ENCODE data around the gene ACER3. TPM values are rescaled to one million over a fixed set of nuclear protein-coding genes. Genes with fewer than 3 reads are reported as not detected.

Gene ACER3
- total RNA-seq (2012; rRNA removed) (10.0 and 10.3 TPM in 2 replicates), polyA plus RNA-seq (2012; rRNA removed) (3.3 and 3.5 TPM in 2 replicates), Bru-seq, nascent RNA (percentile 58 among the genes with signal in this experiment), BruChase-seq, experiment 1, labeled RNA remaining after a 6-hour chase (percentile 53 among the genes with signal in this experiment), BruChase-seq, experiment 2, labeled RNA remaining after a 2-hour chase (percentile 52 among the genes with signal in this experiment)
- 0.74 and 5.6 TPM in 2 replicates for polyA plus RNA-seq (2012; cell fraction: cytosol; rRNA removed)
- polyA plus RNA-seq (2012; cell fraction: nucleus; rRNA removed; ENCODE audit: low replicate concordance), result 2.0 and 5.1 TPM in 2 replicates
- long read RNA-seq, full-length matches to known transcripts, result 11 of 13 reads
- long read RNA-seq, partial matches to known transcripts, result 0 of 13 reads
- long read RNA-seq, other reads (novel, unspliced or antisense), result 2 of 13 reads

- peak; percentile 100 for ATAC-seq (ENCODE audit: low read depth)
- Histone ChIP-seq H2BK120ac (ENCODE audit: low read depth, low read length) (peak within 1 kb of the TSS; percentile 89), H4K91ac (ENCODE audit: insufficient read depth, low read depth, low read length) (peak within 1 kb of the TSS; percentile 98), H3K9me1 (ENCODE audit: insufficient read depth, low read length) (peaks cover 7% of the 10 kb centered on the region; the same call in 1 of the 2 replicates), H3K79me1 (ENCODE audit: low read depth in 1 of 2, low read length in 2 of 2) (peaks cover 8 to 13% of the 10 kb centered on the region in 2 experiments), H2BK5ac (ENCODE audit: low read depth, low read length, poor library complexity, severe bottlenecking) (peak within 1 kb of the TSS; percentile 63), H3K27ac (ENCODE audit: insufficient read depth, low read length) (peak within 1 kb of the TSS; percentile 78), H3K4me3 (ENCODE audit: insufficient read depth, low read depth, low read length) (peak within 1 kb of the TSS; percentile 94), H3K4me1 (ENCODE audit: control insufficient read depth, insufficient read depth, low read length) (peaks cover 6% of the 10 kb centered on the region), H3K9ac (ENCODE audit: low read depth, low read length) (peak within 1 kb of the TSS; percentile 97), H3K56ac (ENCODE audit: extremely low read depth, insufficient read depth, low read length) (peak within 1 kb of the TSS; percentile 33), H3K9me3 (ENCODE audit: control insufficient read depth, insufficient read depth, low read length) (no peaks in the 10 kb centered on the region), H2AFZ (replicated peaks; ENCODE audit: low read length, poor library complexity) (peak within 1 kb of the TSS; percentile 100), H3K4ac (ENCODE audit: low read depth, low read length) (peak within 1 kb of the TSS; percentile 98), H3K27me3 (ENCODE audit: control insufficient read depth, insufficient read depth, low read length) (no peaks in the 10 kb centered on the region), H2AK9ac (replicated peaks; ENCODE audit: low read depth, low read length, poor library complexity) (peak within 1 kb of the TSS; percentile 97), H4K8ac (ENCODE audit: low read depth in 2 of 2, low read length in 2 of 2) (peak within 1 kb of the TSS; percentile 96 to 97), H2BK15ac (ENCODE audit: low read depth, low read length) (peak within 1 kb of the TSS; percentile 99; the same call in 2 of the 3 replicates), H4K20me1 (ENCODE audit: insufficient read depth, low read length) (no peaks in the 10 kb centered on the region), H3K18ac (ENCODE audit: low read depth, low read length) (peak within 1 kb of the TSS; percentile 89), H3K14ac (replicated peaks; ENCODE audit: low read depth, low read length) (peak within 1 kb of the TSS; percentile 99), H2BK20ac (ENCODE audit: low read depth, low read length) (peak within 1 kb of the TSS; percentile 72), H2AK5ac (ENCODE audit: low read depth, low read length) (peak within 1 kb of the TSS; percentile 71; the same call in 1 of the 2 replicates), H4K5ac (ENCODE audit: low read depth, low read length) (peak within 1 kb of the TSS; percentile 85), H3K23ac (ENCODE audit: low read depth, low read length) (peak within 1 kb of the TSS; percentile 91), H3K4me2 (ENCODE audit: low read depth, low read length) (peak within 1 kb of the TSS; percentile 86), H3K36me3 (ENCODE audit: control insufficient read depth, insufficient read depth, low read length) (no peaks in the 10 kb centered on the region)
- POLR2A ChIA-PET (ENCODE audit: unreplicated experiment), result no interaction called here
- 0% methylated on average over 35 of the region's 73 CpGs; no CpG with 5 or more reads in 1 of the 2 experiments for WGBS, 2 experiments (ENCODE audit: extremely low coverage in 2 of 2, insufficient read length in 1 of 2)
- TF ChIP-seq MAFK (IDR thresholded peaks at IDR 0.05; ENCODE audit: low read depth, low read length) (no peak), MAZ (IDR thresholded peaks at IDR 0.05; ENCODE audit: borderline replicate concordance, low read depth, low read length) (peak; percentile 97), ELK1 (IDR thresholded peaks at IDR 0.05; ENCODE audit: borderline replicate concordance, low read depth, low read length) (no peak), CTCF (conservative IDR thresholded peaks at IDR 0.05; ENCODE audit: low read depth, low read length) (peak; percentile 24; the same call in 1 of the 2 replicates), RAD21 (IDR thresholded peaks at IDR 0.05; ENCODE audit: low read length) (peak; percentile 9; the same call in 1 of the 2 replicates), MXI1 (IDR thresholded peaks at IDR 0.05; ENCODE audit: borderline replicate concordance, low read depth, low read length) (peak; percentile 52; the same call in 1 of the 2 replicates), POLR2A (IDR thresholded peaks at IDR 0.05; ENCODE audit: low read depth, low read length) (peak; percentile 83)
- CTCF ChIA-PET, result no interaction called here
- no TSS peak for BruUV-seq (replicated peaks)
- DNase-seq, result peak; percentile 78
- dilution Hi-C loops (cut with HindIII; ENCODE audit: low sequenced_read_pairs, unreplicated experiment) (no loop called here), intact Hi-C loops (cut with micrococcal nuclease) (loop anchor here (5.0 kb wide), 1 partner anchor 49 kb away; no protein-coding TSS in a partner anchor), in situ Hi-C loops (cut with MboI; ENCODE audit: low sequenced_read_pairs) (no loop called here)
Observed at GRCh38 chr11:76860539-76861475, at the start of gene ACER3. ACER3 (plus strand) TSS chr11:76860918; CDS start chr11:76860977, 59 bp downstream.
